HCT116 (cell line): Measurements from ENCODE around the gene PIM3. TPM values are rescaled to one million over a fixed set of nuclear protein-coding genes. Genes with fewer than 3 reads are reported as not detected.
A peak's percentile ranks its signal among the peaks of the same experiment; 100 is the strongest.

Experiments
- ATAC-seq: fragments of 200-7000 bp; cut with Tn5 transposase; 2 replicates; pipeline ENCODE4 v1.9.1; 2020; ENCODE audit warnings: mild to moderate bottlenecking, moderate library complexity
- BruUV-seq: library from RNA; stranded (reverse); fragments of 400-500 nt; replicated peaks from 2 replicates; lab custom pipeline; 2021; lab: Mats Ljungman, UMichigan
- CTCF ChIA-PET: fragments of 300-600 bp; sonication (Branson Sonifier 250); formaldehyde crosslinking; loops from one replicate; lab custom pipeline; 2021; ENCODE audit warnings: antibody characterized with exemption; lab: Charles Lee
- POLR2A ChIA-PET: fragments of 300-600, 350-600 bp; sonication (Branson Sonifier 250); formaldehyde crosslinking; loops from one replicate; lab custom pipeline; 2021; ENCODE audit warnings: antibody characterized with exemption; lab: Charles Lee
- RAD21 ChIA-PET, 2 experiments: fragments of 300-600 bp; sonication (Branson Sonifier 250); formaldehyde crosslinking; loops; one replicate each; lab custom pipeline; 2023; ENCODE audit warnings: low total read pairs in 2 of 2; ENCODE audit not compliant: uncharacterized antibody in 2 of 2, unreplicated experiment in 2 of 2, low non-redundant PET in 1 of 2; lab: Charles Lee
- DNase-seq: peaks from one replicate; pipeline ENCODE4 v3.0.0-alpha.2; 2010; ENCODE audit warnings: low read depth, low spot score
- H2AFZ ChIP-seq: fragments of 200-600 bp; shearing (Covaris generic), sonication (generic); 2 replicates; pipeline ENCODE4 v1.6.1; 2017; ENCODE audit warnings: low read depth, mixed run types, mixed read lengths, antibody characterized with exemption, low read length; ENCODE audit not compliant: poor library complexity, severe bottlenecking
- H3K27ac ChIP-seq: 2 replicates; pipeline ENCODE4 v1.5.1; 2012; ENCODE audit warnings: low read depth, low read length
- H3K27me3 ChIP-seq: fragments of 200-600 bp; sonication (generic); 2 replicates; pipeline ENCODE4 v1.6.1; 2016; ENCODE audit warnings: mixed run types, low read length, mixed read lengths; ENCODE audit not compliant: insufficient read depth
- H3K36me3 ChIP-seq, 2 experiments: fragments of 200-500 bp in 1 of 2; fragments of 200-600 bp in 1 of 2; sonication (Bioruptor generic) in 1 of 2; sonication (generic) in 1 of 2; 2 replicates each; pipeline versions ENCODE4 v1.5.1 to v1.6.1; 2014 to 2016; ENCODE audit warnings: low read length in 2 of 2, inconsistent platforms in 1 of 2, mixed read lengths in 1 of 2, mixed run types in 1 of 2; ENCODE audit not compliant: insufficient read depth in 2 of 2, control insufficient read depth in 1 of 2
- H3K4me1 ChIP-seq, 2 experiments: fragments of 200-600 bp in 1 of 2; sonication (generic) in 1 of 2; 2 replicates each; pipeline versions ENCODE4 v1.5.1 to v1.6.1; 2012 to 2017; ENCODE audit warnings: low read length in 2 of 2, inconsistent platforms in 1 of 2, mild to moderate bottlenecking in 1 of 2, mixed read lengths in 1 of 2, mixed run types in 1 of 2, moderate library complexity in 1 of 2; ENCODE audit not compliant: insufficient read depth in 2 of 2, control insufficient read depth in 1 of 2
- H3K4me2 ChIP-seq: fragments of 200-600 bp; sonication (generic); 2 replicates; pipeline ENCODE4 v1.6.1; 2017; ENCODE audit warnings: mixed run types, low read length, mixed read lengths
- H3K4me3 ChIP-seq, 2 experiments: fragments of 200-600 bp in 1 of 2; sonication (generic) in 1 of 2; replicated peaks in 1 of 2; 2 replicates each; pipeline ENCODE4 v1.5.1; 2011 to 2016; ENCODE audit warnings: low read length in 2 of 2, control low read depth in 1 of 2, low read depth in 1 of 2, mild to moderate bottlenecking in 1 of 2, mixed read lengths in 1 of 2, mixed run types in 1 of 2
- H3K79me2 ChIP-seq: fragments of 200-600 bp; sonication (generic); 2 replicates; pipeline ENCODE4 v1.6.1; 2017; ENCODE audit warnings: mild to moderate bottlenecking, mixed run types, low read length, moderate library complexity, mixed read lengths; ENCODE audit not compliant: insufficient read depth
- H3K9ac ChIP-seq: fragments of 200-600 bp; sonication (generic); 2 replicates; pipeline ENCODE4 v1.6.1; 2016; ENCODE audit warnings: low read length, mixed read lengths
- H3K9me2 ChIP-seq: fragments of 200-600 bp; sonication (generic), shearing (Covaris generic); 2 replicates; pipeline ENCODE4 v1.6.1; 2017; ENCODE audit warnings: mixed run types, mild to moderate bottlenecking, moderate library complexity; ENCODE audit not compliant: insufficient read depth
- H3K9me3 ChIP-seq, 2 experiments: fragments of 200-500 bp in 1 of 2; fragments of 200-600 bp in 1 of 2; sonication (Bioruptor generic) in 1 of 2; sonication (generic) in 1 of 2; 2 replicates each; pipeline ENCODE4 v1.6.1; 2014 to 2017; ENCODE audit warnings: low read length in 2 of 2, mixed read lengths in 2 of 2, inconsistent platforms in 1 of 2, low read depth in 1 of 2, mild to moderate bottlenecking in 1 of 2, mixed run types in 1 of 2, moderate library complexity in 1 of 2; ENCODE audit not compliant: control insufficient read depth in 1 of 2, insufficient read depth in 1 of 2
- H4K20me1 ChIP-seq: fragments of 200-600 bp; sonication (generic), shearing (Covaris generic); 2 replicates; pipeline ENCODE4 v1.6.1; 2017; ENCODE audit warnings: mixed run types, mild to moderate bottlenecking, moderate library complexity; ENCODE audit not compliant: insufficient read depth
- CTCF ChIP-seq, 3 experiments: fragments of 200-600 bp in 1 of 3; sonication (generic) in 1 of 3; IDR thresholded peaks in 2 of 3; conservative IDR thresholded peaks in 1 of 3; 2 replicates each; pipeline ENCODE4 v1.5.1; 2012 to 2017; ENCODE audit warnings: low read depth in 2 of 3, low read length in 2 of 3, antibody characterized with exemption in 1 of 3, borderline replicate concordance in 1 of 3, control low read depth in 1 of 3, mild to moderate bottlenecking in 1 of 3, mixed read lengths in 1 of 3, mixed run types in 1 of 3, moderate library complexity in 1 of 3; ENCODE audit not compliant: insufficient read depth in 1 of 3
- POLR2A ChIP-seq: IDR thresholded peaks from 2 replicates; pipeline ENCODE4 v1.7.0; 2011; ENCODE audit warnings: borderline replicate concordance; ENCODE audit not compliant: insufficient read depth, insufficient read length; ENCODE audit errors: extremely low read depth
- POLR2AphosphoS5 ChIP-seq: IDR thresholded peaks from 2 replicates; pipeline ENCODE4 v1.6.1; 2011; ENCODE audit warnings: mild to moderate bottlenecking, low read depth, low read length, moderate library complexity
- RAD21 ChIP-seq: IDR thresholded peaks from 2 replicates; pipeline ENCODE4 v1.6.1; 2012; ENCODE audit warnings: low read depth, mild to moderate bottlenecking
- REST ChIP-seq: IDR thresholded peaks from 2 replicates; pipeline ENCODE4 v1.6.1; 2012; ENCODE audit warnings: low read depth
- SP1 ChIP-seq: IDR thresholded peaks from 2 replicates; pipeline ENCODE4 v1.6.1; 2012; ENCODE audit warnings: low read depth
- SRF ChIP-seq: IDR thresholded peaks from 2 replicates; pipeline ENCODE4 v1.6.1; 2012; ENCODE audit warnings: low read depth
- intact Hi-C: fragments of 100-400 bp; cut with micrococcal nuclease; formaldehyde crosslinking; loops from 2 replicates; pipeline ENCODE4 v1.10.0; 2022
- total RNA-seq: library from RNA; stranded (reverse); gene quantifications from one replicate; pipeline ENCODE4 v1.2.1, GENCODE V29; 2021; ENCODE audit not compliant: unreplicated experiment

PIM3 gene
- total RNA-seq, 1 experiment from 2014 or later, result 116 TPM

GRCh38 chr22:49962751-49963646 is 2.4 kb downstream of the PIM3 start:
- Histone ChIP-seq H3K4me3 (peak overlapping the region; percentile 82 to 95), H4K20me1 (peaks cover 16% of the 10 kb centered on the region; the same call in 1 of the 2 replicates), H3K27ac (peak overlapping the region; percentile 87), H3K79me2 (peaks cover 47% of the 10 kb centered on the region), H3K9ac (peak overlapping the region; percentile 89), H2AFZ (no peak overlapping the region), H3K36me3 (peaks cover 18 to 34% of the 10 kb centered on the region in 2 experiments; a peak in 3 of 4 replicates), H3K9me2 (no peaks in the 10 kb centered on the region), H3K4me2 (peak overlapping the region; percentile 92), H3K9me3 (no peaks in the 10 kb centered on the region), H3K27me3 (no peaks in the 10 kb centered on the region), H3K4me1 (peaks cover 29 to 65% of the 10 kb centered on the region in 2 experiments)
- BruUV-seq, result no TSS peak
- ChIA-PET CTCF (interaction anchor here (0.7 kb wide), 1 partner anchor 8 kb away, joined by 3 read pairs; no protein-coding TSS in a partner anchor), RAD21 (no interaction called here), POLR2A (interaction anchor here (0.6 to 1.6 kb wide), 4 partner anchors 8 to 201 kb away, joined by 3 to 11 read pairs (median 4); no protein-coding TSS in a partner anchor)
- intact Hi-C loops, result no loop called here
- DNase-seq, result no peak
- TF ChIP-seq SRF (no peak), POLR2AphosphoS5 (0 out of 2 replicates have a peak, but pooled peaks have one; percentile 12), POLR2A (no peak), REST (no peak), CTCF (IDR thresholded peaks at IDR 0.05 in 2 of 3, conservative IDR thresholded peaks at IDR 0.05 in 1 of 3; ENCODE audit: borderline replicate concordance in 1 of 3, insufficient read depth in 1 of 3, low read depth in 2 of 3, low read length in 2 of 3) (no peak), RAD21 (no peak), SP1 (no peak)
- ATAC-seq, result no peak
